GM21723 (cell line): ENCODE data around the gene RASA3.

Source experiments
- ATAC-seq: cut with Tn5 transposase; IDR thresholded peaks from one replicate; pipeline ENCODE4 v1.9.1; 2021; ENCODE audit warnings: mild to moderate bottlenecking, moderate library complexity; ENCODE audit not compliant: unreplicated experiment

RASA3 gene

DNA sequence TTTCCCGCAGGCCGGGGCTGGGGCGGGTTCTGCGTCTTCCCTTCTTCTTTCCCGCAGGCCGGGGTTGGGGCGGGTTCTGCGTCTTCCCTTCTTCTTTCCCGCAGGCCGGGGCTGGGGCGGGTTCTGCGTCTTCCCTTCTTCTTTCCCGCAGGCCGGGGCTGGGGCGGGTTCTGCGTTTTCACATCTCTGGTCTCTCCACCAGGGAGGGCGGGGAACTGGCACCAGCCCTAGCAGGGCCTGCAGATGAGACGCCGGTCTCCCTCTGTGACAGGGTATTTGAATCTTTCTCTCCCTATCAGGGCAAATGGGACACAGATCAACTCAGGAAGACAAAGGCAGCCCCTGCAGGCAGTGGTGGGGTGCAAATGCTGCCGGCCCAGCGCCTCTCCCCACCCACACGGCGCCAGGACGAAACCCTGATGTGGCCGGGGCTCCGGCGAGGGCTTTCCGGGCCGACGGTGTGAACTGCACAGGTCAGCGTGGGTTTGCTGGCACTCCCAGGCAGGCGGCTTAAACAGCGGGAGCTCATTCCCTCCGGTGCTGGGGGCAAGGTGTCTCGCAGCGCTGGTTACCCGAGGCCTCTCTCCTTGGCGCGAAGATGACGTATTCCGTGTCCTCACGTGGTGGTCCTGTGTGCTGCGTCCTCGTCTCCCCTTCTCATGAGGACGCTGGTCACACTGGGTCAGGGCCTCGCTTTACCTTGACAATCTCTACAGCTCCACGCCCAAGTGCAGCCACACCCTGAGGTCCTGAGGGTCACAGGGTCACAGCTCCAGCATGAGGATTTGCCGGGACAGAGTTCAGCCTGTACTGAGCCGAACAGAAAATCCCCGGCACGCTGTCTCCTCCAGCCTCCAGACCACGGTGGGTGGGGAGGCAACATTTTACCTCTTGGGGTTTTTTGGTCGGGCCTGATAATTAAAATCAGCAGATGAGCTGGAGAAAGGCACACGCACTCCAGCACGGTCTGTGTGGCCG, 157.8 kb downstream of the RASA3 start:
- no peak for ATAC-seq

DNA sequence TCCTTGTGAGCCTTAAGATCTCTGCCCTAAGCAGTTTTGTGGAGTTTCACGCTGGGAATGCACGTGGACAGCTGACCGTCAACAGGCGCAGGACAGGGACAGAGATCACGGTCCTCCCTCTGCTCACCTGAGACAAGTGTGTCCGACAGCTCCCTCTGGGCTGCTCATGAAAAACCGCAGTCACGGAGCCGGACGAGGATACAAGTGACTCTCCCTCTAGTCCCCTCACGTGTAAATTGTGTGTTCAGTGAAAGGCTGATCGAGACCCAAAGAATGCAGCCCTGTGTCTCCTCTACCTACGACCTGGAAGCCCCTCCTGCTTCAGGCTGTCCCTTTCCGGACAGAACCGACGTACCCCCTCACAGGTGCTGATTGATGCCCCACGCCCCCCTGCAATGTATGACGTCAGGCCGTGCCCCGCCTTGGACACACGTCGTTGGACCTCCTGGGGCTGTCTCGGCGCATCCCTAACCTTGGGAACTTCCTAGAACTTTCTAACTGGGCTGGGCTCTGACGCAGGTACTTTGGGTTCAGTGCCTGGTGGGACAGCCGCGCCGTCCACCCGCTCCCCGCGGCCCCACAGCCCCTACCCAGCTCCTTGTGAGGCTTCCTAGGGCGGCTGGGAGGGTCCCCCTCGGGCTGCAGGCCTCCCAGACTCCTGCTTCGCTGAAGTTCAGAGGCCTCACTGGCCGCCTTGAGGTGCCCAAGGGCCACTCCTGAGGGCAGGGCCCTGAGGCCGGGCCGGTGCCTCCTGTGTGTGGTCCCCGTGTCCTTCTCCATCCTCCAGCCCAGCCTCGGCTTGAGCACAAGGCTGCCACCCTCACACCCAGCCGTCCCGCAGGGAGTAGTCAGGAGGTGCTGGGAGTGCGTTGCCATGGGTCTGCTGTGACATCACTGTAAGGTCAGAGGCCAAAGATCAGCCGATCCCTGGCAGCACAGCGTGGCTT, 158.9 kb downstream of the RASA3 start, which contains the start of gene C13orf46:
Gene C13orf46 (minus strand): TSS at position 859 of the 947 bp plus-strand sequence. CDS start 79 bp downstream, at position 780.
- no peak for ATAC-seq

DNA sequence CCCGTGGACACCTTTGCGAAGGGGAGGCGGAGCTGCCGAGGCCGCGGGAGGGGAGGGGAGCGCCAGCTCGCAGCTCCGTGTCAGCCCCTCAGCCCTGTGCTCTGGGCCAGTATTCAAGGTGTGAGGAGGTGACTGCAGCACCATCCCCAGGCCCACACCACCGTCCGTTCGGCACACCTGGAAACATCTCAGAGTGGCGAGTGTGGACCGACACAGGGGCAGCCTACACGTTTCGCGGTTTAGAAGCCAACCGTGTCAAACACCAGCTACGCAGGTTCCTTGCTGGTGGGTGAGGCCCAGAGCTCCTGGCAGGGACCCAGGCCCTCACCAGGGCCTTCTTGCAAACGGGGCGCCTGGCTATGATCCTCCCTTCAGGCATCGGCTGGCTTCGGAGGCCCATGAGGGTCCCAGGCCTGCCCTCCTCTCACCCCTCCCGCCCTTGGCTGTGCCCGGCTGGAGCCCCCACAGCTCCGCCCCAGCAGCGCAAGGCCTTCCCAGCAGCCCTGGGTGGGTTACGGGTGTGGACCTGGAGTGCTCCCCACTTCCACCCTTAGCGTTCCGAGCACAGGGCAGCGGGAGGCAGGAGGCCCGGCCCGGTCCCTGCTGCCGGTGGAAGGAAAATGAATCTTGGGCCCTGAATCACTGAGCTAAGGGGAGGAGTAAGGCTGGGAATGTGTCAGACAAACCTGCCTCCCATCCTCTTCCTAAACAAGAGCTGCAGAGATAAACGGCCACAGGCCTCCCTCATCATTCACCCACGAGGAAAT, 159.8 kb downstream of the RASA3 start:
- ATAC-seq = no peak

DNA sequence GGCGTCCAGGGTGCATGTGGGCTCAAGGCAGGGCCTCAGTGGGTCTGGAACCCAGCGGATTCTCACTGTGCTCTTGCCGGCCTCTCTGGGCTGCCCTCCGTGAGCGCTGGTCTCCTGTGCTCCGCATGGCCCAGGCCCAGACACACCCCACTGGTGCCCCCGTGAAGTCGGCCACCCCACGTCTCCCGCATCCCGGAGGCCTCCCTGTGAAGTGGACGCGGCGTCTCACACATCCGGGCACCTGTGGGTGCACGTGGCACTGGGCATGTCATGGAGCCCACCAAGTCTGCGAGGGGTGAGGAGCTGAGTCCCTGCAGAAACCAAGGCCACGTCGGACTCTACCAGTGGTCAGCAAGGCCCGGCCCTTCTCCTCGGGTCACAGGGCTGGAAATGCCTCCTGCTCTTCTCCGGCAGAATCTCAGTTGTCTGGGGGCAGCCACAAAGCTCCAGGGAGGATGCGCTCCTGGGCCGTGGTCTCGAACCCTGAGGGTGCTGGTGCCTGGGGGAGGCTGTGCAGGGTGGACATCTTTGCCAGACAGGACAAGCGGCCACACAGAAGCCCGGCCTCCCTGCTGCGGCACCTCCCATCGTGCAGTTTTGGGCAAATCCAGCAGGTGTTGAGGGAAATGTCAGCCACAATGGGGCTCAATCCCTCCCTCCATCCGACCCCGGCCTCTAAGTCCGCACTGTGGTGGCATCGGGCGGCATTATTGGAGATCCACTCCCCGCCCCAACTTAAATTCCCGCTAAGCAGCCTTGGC, 160.8 kb downstream of the RASA3 start:
- ATAC-seq = no peak

DNA sequence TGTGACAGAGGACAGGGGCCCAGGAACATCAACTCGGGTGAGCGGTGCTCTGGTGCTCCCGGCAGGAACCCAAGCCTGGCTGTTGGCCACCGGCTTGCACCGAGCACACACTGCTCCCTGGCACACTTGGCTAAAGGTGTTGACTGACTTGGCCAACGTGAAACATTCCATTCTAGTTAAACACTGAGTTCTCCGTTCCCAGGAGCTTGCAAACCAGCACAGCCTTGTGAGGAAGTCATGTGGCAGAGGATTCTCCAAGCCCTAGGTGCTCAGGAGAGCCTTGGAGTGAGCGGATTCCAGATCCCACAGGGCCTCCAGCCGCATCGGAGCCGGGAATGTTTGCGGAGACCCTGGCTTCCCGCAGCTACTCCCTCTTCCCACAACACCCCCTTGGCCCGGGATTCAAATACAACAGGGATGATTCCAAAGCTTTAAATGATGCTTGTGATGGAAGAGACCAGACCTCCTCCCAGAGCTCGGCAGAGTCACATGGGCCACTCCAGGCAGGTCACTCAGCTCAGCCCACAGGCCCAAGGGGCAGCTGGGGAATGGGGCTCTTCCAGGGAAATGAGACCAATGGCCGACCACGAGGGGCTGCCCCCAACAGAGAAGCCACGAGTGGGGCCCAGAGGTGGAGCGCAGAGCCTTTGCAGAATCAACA, 161.5 kb downstream of the RASA3 start:
- no peak for ATAC-seq

DNA sequence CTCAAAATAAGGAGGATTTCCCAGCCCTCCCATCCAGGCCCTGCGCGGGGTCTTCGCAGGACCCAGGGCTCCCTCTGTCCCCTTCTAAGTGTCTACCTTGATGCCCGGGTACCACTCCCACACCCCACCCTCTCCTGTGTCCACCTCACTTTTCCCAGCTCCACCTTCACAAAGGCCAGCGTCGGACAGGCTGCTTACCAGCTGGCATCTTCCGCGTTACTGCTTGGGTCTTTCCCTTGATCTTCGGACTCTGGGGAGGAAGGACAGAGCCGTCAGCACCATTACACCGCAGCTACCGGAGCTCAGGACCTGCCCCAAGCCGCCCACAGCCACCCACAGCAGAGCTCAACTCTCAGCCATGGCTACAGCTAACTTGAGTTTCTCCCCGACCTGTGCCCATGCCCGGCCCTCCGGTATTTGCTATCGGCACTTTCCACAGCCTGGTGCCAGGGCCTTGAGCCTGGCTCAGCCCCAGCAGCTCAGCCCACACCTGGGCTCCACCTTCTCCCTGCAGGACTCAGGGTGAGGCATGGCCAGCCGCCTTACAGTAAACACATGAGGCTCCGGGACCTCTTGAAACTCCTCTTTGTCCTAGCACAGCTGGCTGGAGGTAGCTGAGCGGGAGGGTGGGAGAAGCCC, 162.3 kb downstream of the RASA3 start:
- no peak for ATAC-seq

DNA sequence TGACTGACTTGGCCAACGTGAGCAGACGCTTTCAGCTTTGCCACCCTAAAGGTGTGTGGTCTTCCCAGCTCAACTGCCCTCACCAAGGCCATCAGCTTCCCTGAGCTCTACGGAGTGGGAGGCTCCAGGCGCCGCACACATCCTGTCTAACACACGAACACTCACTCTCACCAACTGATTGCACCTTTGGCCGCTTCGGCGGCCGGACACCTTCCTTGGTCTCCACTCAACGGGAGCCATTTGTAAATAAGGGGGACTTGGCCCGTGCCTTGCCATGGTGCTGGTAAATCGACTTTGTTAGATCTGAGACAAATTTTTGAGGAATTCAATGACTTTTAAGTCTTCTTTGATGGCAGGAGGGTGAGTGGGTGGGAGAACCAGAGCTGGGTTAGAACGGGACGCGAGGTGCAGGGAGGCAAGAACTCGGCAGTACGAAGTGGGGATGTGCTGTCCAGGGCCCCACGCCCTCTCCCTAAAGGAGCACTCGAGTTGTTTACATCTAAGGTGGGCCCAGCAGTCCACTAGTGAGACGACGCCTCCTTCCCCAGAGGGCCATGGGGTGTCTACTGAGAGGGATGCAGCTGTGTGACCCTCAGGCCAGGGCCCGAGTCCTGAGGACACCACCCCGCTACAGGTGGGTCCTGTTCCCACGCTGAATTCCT, 163.0 kb downstream of the RASA3 start:
- no peak for ATAC-seq

DNA sequence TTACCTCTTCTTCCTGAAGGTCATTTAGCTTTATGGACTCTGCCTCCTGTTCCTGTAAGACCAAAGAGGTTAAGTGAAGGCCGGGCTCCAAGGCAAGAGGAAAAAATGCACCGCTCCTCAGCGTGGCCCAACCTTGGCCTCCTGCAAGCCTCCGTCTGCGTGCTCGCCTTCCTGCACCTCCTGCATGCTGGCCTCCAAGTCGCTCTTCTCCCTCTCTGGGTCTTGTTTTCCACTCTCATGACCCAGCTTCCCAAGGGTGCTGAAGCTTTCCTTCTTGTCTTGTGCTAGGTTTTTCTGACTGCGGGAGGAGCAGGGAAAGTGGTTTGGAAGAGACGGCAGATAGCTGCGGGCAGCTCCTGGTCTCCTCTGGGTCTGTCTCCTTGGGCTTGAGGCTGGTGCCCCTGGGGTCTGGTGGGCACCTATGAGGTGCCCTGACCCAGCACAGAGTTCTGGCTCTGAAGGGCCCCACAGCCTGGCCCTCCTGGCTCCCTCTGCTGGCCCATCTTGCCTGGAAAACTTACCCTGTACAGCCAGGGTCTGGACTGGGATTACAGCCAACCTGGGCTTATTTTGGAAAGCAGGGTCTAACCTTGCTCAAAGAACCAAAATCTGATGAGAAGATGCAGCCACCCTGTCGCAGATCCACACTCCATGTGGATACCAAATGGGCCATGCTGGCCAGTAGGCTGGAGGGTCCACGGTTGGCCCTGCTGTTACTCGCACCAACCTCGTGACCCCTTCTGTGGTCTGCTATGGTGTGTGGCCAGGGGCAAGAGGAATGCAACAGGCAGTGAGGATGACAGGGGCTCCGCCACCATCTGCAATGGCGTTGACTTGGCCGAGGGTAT, 163.7 kb downstream of the RASA3 start:
- ATAC-seq = no peak

DNA sequence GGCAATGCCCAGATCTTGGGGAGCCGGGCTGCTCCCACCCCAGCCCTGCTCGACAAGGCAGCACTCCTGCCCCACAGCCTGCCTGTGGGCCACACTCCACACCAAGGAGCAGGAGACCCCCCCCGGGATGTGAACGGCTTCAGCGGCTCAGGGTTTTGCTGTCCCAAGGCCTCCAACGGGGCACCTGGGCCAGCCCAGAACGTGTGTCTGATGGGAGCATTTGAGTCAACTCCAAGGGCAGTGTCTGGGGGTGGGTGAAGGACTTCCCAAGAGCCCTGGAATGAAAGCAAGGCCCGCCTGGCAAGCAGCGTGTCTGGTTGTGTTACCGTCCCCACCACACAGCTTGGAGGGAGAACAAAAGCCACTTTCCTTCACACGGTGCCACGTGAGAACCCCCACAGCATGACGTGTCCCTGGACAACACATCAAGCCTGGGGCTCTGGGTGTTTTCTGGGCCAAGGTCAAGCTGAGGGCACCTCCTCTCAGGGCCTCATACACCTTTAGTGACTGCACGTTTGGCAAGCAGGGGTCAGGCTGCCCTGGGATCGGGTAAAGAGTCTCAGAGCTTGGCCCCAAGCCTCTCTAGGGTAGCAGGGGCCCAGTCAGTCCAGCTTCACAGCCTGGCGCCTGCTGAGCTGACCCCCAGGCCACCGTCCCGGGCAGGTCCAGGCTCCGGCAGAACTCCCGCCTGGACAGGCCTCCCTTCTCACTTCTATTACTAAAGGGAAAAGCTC, 164.5 kb downstream of the RASA3 start:
- no peak for ATAC-seq

DNA sequence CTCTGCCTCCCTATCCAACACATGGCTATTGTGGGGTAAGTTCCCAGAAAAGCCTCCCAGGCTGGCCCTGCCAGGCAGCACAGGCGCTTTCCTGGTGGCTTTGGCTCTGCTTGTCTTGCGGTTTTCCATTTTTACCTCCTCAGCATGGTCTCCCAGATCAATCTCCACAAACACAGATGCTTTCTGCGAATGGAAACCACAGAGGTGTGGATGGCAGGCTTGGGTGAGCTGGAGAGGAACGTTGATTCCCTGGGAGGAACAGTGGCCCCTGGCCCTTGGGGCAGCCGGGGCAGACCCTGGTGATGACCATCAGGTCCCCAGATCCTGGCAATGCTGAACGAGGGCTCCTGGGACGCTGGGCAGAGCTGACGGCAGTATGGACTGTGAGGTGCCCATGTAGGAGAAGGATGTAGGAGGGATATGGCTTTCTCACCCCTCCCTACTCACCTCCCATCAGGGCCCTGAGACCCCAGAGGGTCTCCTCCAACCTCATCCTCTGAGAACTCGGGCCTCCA, 165.2 kb downstream of the RASA3 start:
- ATAC-seq = no peak

DNA sequence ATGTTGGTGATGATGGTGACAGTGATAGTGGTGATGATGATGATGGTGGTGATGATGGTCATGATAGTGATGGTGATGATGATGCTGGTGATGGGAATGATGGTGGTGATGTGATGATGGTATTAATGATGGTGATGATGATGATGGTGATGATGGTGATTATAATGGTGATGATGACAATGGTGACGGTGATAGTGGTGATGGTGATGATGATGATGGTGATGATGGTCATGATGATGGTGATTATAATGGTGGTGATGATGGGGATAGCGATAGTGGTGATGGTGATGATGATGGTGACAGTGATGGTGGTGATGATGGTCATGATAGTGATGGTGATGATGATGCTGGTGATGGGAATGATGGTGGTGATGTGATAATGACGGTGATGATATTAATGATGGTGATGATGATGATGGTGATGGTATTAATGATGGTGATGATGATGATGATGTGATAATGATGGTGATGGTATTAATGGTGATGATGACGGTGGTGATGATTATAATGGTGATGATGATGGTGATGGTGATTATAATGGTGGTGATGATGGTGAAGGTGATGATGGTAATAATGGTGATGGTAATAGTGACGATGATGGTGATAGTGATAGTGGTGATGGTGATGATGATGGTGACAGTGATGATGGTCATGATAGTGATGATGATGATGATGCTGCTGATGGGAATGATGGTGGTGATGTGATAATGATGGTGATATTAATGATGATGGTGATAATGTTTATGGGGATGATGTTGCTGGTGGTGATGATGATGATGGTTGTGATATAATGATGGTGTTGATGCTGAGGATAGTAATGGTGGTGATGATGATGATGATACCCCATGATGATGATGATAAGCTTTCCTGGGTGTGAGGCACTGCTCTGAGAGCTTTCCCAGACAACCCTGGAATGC, 166.2 kb downstream of the RASA3 start:
- ATAC-seq = no peak

DNA sequence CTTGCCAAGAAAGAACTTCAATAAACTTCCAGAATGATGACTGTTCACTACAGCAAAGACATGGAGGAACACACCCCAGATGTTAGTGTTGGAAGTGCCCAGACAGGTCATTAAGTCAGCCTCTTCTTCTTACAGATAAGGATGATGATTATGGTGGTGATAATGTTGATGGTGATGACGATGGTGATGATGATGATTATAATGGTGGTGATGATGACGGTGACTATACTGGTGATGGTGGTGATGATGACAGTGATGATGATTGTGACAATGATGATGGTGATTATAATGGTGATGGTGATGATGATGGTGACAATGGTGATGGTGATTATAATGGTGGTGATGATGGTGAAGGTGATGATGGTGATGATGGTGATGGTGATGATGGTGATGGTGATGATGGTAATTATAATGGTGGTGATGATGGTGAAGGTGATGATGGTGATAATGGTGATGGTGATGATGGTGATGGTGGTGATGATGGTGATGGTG, 167.0 kb downstream of the RASA3 start:
- ATAC-seq = no peak

DNA sequence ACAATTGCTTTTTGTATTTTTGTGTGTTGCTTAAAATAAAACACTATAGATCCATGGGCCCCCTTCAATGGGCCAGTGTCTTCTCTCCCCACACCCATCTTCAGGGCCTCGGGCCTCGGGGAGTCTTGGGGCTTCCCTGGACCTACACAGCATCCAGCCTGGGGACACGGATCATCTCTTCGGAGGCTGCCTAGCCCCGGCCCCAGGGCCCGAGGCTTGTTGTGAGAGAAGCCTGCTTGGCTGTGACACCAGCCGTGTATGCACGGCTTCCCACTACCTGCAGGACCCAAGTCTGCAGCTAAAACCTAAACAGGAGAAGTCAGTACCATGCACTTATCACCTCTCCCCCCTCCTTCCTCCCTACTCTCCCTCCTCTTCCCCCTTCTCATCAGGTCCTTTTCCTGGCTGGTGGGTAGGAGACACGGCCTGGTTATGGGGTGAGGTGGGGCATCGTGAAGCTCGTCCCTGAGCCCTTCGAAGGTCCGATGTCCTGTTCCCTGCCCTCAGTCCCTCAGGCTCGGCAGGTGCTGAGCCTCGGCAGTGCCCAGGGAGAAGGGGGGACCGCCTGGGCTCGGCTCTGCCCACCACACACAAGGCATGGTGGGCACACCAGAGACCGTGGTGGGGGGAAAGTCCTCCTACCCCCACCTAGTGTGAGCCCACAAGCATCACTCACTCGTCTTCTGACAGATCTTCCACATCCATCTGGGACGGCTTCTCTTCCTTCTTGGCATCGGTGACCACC, 168.0 kb downstream of the RASA3 start:
- no peak for ATAC-seq

DNA sequence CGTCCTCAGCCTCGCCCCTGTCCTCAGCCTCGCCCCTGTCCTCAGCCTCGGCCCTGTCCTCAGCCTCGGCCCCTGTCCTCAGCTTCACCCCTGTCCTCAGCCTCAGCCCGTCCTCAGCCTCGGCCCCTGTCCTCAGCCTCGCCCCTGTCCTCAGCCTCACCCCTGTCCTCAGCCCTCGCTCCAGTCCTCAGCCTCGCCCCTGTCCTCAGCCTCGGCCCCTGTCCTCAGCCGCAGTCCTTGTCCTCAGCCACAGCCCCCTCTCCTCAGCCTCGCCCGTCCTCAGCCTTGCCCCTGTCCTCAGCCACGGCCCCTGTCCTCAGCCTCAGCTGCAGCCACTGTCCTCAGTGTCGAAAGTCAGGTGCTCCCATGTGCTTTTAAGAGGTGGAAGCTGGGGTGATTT, 169.0 kb downstream of the RASA3 start:
- no peak for ATAC-seq

DNA sequence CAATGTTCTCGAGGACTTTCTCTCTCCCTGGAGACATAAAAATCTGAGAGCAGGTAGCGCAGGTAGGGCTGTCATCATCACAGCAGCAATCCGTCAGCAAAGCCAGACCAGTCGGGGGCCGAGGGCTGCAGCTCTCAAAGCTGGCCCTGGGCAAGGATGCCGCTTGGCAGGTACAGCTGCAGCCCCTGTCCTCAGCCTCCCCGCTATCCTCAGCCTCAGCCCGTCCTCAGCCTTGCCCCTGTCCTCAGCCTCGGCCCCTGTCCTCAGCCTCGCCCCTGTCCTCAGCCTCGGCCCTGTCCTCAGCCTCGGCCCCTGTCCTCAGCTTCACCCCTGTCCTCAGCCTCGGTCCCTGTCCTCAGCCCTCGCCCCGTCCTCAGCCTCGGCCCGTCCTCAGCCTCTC, 169.4 kb downstream of the RASA3 start:
- no peak for ATAC-seq
